ENCODE data around the gene GIPC2.
"Not testable (repeated sequence)": the region's sequence is repeated elsewhere in the genome, so short reads cannot be mapped to it uniquely, and the experiment has no call there.

GIPC2 gene
- 0 to 0.98 reads per million in 2 donors for total RNA-seq

GRCh38 chr1:78045926-78046778, at the start of gene GIPC2:
GIPC2 (plus strand) TSS chr1:78045966; CDS start chr1:78046095, 129 bp downstream.
- no peak for DNase-seq

DNA sequence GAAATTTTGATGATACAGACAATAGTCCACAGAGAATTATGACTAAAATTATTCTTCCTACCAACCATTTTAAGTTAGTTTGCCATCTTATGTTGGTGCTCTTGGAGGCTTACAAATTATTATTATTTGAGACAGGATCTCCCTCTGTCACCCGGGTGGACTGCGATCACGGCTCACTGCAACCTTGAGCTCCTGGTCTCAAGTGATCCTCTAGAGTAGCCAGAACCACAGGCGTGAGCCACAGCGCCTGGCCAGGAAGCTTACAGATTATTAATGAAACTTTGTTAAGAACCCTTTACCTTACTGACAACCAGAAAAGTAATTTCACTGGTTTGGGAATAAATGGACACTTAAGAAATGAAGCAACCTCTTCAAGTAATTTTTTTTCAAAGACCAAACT, 49.0 kb upstream of the GIPC2 start:
- no peak for DNase-seq

DNA sequence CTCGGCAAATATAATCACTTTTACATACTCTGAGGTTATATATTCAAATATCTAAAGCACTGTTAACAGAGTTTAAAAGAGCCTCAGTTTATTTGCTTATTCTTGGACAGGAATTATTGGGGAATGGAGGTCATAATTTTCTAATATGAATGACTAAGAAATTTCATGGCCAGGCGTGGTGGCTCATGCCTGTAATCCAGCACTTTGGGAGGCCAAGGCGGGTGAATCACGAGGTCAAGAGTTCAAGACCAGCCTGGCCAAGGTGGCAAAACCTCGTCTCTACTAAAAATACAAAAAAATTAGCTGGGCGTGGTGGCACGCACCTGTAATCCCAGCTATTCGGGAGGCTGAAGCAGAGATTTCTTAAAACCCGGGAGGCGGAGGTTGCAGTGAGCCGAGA, 45.2 kb upstream of the GIPC2 start:
- not testable (repeated sequence) for DNase-seq

DNA sequence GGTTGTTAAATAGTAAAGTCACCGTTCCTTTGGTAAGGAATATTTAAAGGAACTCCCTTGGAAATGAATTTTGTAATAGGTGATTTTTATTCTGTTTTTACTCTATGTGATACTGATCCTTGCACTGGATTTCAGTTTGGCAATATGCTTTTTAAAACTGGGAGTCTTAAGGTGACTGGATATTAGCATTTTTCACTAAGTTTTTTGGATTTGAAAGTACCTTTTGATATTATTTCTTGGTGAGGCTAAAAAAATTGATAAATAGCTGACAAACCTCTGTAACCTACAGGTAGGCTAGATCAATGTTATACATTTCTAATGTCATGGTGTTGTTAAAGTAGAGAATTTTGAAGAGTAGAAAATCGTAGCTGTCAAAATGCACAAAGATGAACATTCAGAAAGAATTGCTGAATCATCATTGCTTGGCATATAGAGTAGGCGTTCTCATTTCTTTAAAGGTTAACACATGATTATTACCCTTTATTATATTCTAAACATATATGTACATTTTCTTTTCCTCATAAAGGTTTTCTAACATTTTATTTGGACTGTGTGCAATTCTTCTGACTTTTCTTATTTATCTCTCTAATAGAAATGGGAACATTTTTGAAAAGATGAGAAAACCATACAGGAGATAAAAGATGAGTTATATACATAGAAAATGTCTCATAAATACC, 42.6 kb upstream of the GIPC2 start:
- no peak for DNase-seq

DNA sequence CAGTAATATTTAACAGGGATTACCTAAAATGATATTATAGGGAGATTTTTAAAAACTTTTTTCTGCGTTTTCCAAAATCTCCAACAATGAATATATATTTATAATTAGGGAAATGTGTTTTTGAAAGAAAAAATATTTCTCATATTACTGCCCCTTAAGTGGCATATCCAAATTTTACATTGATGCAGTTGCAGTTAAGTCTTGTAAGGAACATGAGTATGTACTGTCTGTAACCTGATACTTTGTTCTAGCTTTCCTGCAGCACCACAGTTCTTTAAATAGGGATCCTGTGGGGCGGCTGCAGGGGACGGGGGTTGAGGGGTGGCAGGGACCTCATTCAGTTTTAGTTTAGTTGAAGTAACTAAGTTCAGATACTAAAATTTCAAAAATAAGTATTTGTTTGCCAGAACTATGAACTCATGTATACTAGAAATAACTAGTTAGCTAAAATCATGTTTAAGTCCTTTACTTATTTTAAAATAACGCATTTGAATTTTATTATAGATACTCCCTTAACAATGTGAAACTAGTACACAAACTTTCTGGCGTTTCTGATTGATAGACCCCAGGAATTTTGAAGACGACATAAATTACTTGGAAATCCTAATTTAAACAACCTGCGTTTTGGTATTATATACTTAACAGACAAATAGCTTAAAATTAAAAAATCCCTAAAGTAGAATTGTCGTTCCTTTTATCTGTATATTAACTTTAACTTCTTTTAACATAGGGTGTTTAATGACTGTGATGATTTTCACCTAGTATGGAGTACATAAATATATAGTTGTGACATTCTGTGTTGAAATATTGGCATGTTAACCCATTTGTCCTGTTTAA, 41.7 kb upstream of the GIPC2 start:
- peak; percentile 25 for DNase-seq

DNA sequence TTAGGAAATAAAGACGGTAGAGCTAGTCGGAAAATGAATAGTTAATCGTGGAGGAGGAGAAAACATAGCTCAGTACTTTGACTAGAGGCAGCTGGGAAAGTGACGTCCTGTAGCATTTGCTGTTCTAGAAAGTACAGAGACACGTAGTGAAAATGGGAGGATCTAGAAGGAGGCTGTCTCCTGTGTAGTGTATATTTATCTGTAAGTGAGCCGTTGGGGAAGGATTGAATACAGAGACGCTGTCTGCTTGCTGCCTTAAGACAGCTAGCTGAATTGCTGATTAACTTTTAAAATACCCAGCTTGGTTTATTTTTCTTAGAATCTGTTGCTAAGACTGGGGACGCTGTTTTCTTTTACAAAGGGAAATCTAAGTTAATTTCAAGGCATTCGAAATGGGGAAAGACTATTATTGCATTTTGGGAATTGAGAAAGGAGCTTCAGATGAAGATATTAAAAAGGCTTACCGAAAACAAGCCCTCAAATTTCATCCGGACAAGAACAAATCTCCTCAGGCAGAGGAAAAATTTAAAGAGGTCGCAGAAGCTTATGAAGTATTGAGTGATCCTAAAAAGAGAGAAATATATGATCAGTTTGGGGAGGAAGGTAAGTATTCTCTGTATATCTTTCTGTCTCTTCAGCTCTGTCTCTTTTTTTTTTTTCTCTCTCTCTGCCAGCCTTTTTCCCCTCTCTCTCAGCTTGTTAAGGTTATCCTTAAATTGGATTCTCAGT, 40.9 kb upstream of the GIPC2 start, which contains the start of gene DNAJB4:
TSS of gene DNAJB4 (plus strand) at position 221 of the 729 bp plus-strand sequence. CDS start at position 393, 172 bp downstream.
- peak; percentile 41 for DNase-seq

GRCh38 chr1:78005448-78005722, 40.4 kb upstream of the GIPC2 start:
- no peak for DNase-seq

- DNase-seq: no peak
Observed at GRCh38 chr1:78005755-78006154, 40.0 kb upstream of the GIPC2 start.

- no peak for DNase-seq
Observed at GRCh38 chr1:78006521-78006920, 39.2 kb upstream of the GIPC2 start.

DNA sequence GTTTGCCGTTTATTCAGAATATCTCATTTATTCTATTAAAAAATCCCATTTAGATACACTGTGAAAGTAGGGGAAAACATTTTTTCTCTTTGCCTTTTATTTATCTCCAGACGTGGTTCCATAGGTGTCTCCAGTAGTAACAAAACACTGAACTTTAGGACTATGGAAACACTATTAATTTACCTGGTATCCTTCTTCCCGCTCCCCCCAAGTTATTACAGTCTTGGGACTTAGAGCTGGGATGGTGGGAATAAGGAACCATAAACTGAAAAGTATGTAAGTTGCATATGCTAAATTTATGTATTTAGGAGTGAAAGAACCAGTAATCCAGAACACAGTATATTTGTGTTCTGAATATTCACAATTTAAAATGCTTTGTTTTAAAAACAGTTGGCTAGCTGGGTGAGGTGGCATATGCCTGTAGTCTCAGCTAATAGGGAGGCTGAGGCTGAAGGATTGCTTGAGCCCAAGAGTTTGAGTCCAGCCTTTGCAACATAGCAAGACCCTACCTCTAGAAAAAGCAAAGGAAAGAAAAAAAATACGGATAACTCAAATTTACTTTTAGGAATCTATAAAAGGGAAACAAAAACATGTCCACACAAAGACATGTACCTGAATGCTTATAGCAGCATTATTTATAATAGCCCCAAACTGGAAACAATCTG, 38.0 kb upstream of the GIPC2 start:
- DNase-seq: no peak

- no peak for DNase-seq
Observed at GRCh38 chr1:78009276-78009675, 36.5 kb upstream of the GIPC2 start.

DNA sequence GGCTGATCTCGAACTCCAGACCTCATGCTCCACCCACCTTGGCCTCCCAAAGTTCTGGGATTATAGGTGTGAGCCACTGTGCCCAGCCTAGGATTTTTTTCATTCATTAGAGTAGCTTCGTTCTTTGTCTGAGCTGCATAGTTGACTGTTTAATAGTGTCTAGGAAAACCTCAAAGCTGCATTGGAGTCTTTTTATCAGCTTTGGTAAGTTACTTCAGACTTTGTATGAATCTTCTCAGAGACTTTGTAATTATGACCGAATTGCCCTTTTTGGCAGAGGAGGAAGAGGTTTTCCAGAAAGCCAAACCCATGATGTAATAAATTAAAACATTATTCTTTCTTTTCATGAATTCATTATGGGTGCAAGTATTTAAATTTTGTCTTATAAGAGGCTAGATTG, 35.9 kb upstream of the GIPC2 start:
- DNase-seq: no peak

GRCh38 chr1:78011050-78011449, 34.7 kb upstream of the GIPC2 start:
- DNase-seq: no peak

GRCh38 chr1:78015148-78015547, 30.6 kb upstream of the GIPC2 start:
- DNase-seq: no peak

DNA sequence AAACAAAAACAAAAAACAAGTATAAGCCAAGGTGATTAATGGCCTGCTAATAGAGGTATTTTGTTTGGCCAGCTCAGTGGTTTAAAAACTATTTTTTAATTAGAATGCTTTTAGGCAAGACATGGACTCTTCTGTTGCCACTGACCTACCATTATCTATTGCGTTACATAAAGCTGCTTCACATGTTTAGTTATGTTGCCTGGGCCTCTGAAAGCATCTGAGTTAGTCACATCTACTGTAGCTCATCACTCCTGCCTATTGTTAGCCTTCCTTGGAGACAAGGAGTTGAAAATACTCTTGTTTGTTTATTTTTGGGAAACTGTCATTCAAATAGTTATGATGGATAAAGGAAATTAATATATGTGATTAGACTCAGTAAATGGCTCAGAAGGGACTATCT, 26.7 kb upstream of the GIPC2 start:
- DNase-seq: no peak

GRCh38 chr1:78021134-78021533, 24.6 kb upstream of the GIPC2 start:
- DNase-seq: not testable (repeated sequence)

GRCh38 chr1:78029793-78030192, 16.0 kb upstream of the GIPC2 start:
- no peak for DNase-seq

DNA sequence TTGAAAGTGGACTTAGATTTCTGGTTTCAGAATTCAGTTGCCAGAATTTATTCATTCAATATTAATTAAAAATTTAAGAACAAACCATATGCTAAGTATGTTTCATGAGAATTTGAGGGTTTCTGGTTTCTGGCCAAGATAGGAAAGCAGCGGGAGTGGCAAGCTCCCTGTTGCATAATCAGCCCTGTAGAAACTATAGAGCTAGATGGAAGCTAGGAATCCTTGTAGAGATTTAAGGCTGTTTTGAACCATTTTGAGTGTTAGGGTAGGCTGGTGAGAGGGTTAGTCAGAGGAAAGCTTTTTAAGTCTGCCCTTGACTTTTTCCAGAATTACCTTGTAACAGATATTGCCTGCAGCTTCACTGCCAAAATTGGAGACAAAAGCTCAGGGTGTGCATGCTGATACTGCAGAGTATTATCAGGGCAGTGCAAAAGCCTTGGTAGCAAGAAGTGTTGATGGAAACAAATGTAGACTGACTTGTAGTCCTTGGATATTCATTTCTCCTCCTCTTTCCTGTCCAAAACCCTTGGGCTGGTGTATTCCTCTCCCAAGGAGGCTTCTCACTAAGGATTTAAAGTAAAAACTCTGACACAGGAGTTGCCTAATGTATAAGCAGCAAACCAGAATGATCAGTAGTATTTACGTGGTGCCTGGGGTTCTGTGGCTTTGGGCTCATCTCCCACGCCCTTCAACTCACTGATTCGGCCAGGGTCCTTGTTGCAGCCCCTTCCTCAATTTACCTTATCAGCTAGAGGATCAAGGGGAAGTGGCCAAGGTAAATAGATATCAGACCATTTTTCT, 12.6 kb upstream of the GIPC2 start:
- no peak for DNase-seq

DNA sequence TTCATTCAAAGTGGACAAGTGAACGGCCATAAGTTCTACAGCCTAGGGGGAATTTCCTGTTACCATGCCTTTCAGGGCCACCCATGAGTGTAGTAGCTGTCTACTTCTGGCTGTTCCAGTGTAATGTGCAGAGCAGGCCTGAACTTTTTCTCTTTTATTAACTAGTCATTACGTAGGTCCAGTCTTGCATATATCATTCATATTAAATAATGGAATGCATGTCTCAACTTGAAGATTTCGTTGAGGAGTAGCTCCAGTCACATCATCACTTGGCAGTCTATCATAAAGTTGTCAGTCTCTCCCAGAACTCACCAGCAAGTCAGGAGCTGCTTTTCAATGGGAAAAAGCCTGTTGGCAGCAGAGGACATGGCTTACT, 12.0 kb upstream of the GIPC2 start:
- no peak for DNase-seq

GRCh38 chr1:78035121-78035520, 10.6 kb upstream of the GIPC2 start:
- DNase-seq: no peak

GRCh38 chr1:78036450-78036849, 9.3 kb upstream of the GIPC2 start:
- no peak for DNase-seq

All from T-helper 9 cell (primary cell).